DND-41 (cell line): Measurements from ENCODE around the gene CABP4.

ENCODE experiments used
- EZH2 ChIP-seq: IDR thresholded peaks from 3 replicates; pipeline ENCODE4 v1.6.1; 2012; ENCODE audit warnings: borderline replicate concordance, low read depth, mild to moderate bottlenecking, moderate library complexity, low read length, inconsistent platforms; ENCODE audit not compliant: severe bottlenecking
- TF ChIP-seq, protein P1 (sequence below): IDR thresholded peaks from 2 replicates; pipeline ENCODE4 v1.5.1; 2012; ENCODE audit warnings: borderline replicate concordance, low read length, moderate library complexity, mild to moderate bottlenecking; ENCODE audit not compliant: poor library complexity, severe bottlenecking; ENCODE audit errors: extremely low read depth

DNA sequence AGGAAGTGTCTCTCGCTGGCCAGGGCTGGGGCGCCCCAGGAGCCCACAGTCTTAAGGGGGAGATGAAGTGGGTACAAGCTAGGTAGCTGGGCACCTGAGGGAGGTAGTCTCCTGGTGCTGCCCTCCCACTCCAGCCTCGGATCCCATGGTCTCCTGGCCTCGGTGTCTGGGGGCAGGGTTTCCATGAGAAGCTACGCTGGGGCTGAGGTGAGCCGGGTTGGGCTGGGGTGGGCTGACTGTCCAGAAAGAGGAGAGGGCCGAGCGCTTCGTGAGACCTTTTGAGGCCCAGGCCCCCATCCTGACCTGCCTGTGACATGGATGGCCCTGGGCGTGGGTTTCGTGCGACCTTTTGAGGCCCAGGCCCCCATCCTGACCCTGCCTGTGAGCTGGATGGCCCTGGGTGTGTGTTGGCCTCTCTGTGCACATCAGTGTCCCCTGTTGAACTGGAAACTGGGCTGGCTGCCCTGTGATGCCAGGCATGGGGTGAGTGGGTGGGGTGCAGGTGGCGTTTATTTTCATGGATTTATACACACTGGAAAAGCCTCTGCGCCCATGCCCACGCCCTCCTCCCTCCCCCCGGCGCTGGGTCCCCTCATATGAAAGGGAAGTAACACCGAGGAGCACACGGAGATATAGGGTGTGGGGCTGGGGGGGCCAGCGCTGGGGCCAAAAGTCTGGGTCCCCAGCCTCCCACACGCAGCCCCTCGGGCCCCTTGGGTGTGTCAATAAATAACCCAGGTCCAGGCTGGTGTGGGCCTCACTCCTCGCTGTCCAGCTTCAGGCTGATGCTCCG, 36.3 kb downstream of the CABP4 start:
- TF ChIP-seq, protein P1, sequence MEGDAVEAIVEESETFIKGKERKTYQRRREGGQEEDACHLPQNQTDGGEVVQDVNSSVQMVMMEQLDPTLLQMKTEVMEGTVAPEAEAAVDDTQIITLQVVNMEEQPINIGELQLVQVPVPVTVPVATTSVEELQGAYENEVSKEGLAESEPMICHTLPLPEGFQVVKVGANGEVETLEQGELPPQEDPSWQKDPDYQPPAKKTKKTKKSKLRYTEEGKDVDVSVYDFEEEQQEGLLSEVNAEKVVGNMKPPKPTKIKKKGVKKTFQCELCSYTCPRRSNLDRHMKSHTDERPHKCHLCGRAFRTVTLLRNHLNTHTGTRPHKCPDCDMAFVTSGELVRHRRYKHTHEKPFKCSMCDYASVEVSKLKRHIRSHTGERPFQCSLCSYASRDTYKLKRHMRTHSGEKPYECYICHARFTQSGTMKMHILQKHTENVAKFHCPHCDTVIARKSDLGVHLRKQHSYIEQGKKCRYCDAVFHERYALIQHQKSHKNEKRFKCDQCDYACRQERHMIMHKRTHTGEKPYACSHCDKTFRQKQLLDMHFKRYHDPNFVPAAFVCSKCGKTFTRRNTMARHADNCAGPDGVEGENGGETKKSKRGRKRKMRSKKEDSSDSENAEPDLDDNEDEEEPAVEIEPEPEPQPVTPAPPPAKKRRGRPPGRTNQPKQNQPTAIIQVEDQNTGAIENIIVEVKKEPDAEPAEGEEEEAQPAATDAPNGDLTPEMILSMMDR: no peak
- TF ChIP-seq EZH2: no peak
